SKM-1 treated with dmso at 0.1 percent for 144 hours (cell line): ENCODE measurements around the gene SLC2A8.

Source experiments
- DNase-seq: peaks from one replicate; lab custom pipeline; 2025; ENCODE audit not compliant: unreplicated experiment; lab: John Stamatoyannopoulos, UW

SLC2A8 gene

DNA sequence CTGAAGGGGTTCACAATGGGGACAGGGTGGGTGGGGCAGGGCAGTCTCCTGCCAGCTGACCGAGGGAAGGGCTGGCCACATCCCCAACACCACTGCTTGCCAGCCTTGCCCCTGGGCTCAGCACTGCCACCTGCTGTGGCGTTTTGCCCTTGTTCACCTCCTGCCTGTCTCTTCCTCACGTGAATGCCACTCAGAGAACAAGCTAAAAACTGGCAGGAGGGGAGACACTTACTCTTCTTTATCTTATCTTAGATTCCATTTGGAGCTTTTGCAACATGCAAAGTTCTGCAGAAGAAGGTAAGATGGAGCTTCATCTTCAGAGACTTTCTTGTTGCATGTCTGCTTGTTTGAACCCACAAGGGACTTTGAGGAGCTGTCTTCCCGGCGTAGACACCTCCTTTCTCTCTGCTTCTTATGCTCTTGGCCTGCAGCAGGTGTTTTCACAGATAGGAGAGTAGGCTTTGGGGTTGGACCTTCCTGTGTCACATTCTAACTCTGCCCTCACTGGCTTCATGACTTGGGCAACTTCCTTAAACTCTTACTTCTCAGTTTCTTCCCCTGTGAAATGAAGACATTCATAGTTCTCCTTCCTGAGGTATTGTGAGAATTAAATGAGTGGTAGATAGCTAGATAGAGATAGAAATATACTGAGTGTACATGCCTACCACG is 58.5 kb downstream of the SLC2A8 start:
- peak; percentile 93 for DNase-seq

DNA sequence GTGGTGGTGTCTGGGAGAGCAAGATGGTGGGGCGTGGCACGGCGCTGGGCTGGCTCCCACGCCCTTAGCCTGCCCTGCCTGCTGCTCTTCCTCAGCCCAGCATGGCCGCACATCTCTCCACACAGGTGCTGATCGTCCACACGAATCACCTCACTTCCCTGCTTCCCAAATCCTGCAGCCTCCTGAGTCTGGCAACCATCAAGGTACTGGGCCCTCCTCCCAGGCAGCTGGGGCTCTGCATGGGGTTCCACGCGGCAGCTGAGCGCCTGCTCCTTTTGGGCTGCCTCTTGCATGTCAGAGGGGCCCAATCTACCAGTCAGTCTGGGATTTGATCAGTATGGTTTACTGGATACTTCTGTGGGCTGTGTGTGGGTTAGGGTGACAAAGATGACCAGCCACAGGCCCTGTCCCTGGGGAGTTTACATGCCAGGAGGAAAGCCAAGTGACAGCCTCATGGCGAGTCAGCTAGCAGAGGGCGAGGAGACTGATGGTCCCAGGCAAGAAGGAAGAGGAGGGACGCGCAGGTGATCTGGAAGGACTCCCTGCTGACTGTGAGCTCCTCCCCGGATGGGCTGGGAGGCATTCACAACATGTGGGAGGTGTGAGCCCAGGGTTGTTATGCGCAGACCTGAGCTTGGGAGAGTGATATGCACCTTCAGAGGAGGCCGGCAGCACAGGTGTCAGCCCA is 60.4 kb downstream of the SLC2A8 start:
- no peak for DNase-seq
